Mesenteric fat pad (tissue), 1 donor: ENCODE measurements around the gene COIL. TPM values are rescaled to one million over a fixed set of nuclear protein-coding genes. Genes with fewer than 3 reads are reported as not detected.

Experiments
- DNase-seq: peaks from one replicate; pipeline ENCODE4 v3.0.0-alpha.2; 2020; ENCODE audit warnings: low spot score
- total RNA-seq: library from RNA; stranded (reverse); fragmentation: NEBNext Ultra II Directional; extraction: Animal tissue kit (Norgen Biotek cat#: 25700); gene quantifications from one replicate; pipeline ENCODE4 v1.2.1, GENCODE V29; 2021
- donor health status: DM: yes; HTN: yes; CAD: no.

Gene COIL
- total RNA-seq, 1 donor from 2014 or later = 9.9 TPM

DNA sequence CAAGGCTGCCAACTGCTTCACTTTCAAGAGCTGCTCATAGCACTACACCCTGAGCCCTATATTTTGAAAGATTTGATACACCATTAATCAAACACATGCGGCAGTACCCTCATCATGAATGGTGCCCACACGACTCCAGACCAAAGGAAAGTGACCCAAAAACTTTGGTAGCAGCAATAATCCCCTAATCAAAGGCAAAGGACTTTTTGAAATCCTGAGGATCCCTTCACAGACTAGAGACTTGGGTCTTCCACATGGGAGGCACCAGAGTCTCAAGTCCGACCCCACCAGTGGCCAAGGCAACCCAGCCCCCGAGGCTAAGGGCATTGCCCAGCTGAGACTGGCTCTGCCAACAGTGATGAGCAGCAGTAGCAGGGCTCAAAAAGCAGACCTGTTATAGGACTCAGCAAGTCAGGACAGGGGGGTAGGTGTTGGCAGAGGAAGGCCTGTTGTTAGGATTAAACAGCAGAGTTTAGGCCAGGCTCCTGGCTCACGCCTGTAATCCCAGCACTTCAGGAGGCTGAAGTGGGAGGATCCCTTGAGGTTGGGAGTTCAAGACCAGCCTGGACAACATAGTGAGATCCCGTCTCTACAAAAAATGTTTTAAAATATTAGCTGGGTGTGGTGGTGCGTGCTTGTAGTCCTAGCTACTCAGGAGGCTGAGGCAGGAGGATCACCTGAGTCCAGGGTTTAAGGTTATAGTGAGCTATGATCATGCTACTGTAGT lies 50.2 kb downstream of the COIL start:
- DNase-seq = no peak

DNA sequence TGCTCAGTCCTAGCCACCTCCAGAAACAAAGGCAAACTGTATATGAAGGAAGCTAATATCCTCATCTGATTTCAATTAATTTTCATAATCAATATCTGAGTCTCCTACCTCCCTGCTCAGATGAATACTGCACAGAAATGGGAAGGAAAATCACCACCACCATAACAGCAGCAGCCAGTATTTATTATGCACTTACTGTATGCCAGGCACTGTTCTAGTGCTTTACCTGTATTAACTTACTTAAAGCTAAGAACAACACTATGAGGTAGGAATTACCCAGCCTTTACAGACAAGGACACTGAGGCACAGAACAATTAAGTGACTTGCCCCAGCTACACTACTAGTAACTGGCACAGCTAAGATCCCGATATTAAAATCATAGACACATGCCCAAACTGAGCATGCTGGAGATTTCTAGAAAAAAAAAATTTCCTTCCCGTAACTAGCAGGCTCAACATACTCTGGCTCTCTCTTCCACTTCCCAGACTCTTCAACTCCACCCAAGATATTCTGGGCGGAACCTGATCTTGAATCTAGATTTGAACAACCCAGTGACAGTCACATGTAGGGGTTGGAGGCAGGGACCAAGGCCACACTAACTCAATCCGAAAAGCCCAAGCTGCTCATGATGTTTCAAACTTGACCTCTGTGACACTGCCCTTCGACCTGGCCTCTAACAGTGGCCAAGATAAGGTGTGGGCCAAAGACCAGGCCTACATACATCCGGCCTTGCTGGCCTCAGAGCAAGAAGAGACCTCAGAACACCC lies 50.9 kb downstream of the COIL start:
- DNase-seq = no peak

DNA sequence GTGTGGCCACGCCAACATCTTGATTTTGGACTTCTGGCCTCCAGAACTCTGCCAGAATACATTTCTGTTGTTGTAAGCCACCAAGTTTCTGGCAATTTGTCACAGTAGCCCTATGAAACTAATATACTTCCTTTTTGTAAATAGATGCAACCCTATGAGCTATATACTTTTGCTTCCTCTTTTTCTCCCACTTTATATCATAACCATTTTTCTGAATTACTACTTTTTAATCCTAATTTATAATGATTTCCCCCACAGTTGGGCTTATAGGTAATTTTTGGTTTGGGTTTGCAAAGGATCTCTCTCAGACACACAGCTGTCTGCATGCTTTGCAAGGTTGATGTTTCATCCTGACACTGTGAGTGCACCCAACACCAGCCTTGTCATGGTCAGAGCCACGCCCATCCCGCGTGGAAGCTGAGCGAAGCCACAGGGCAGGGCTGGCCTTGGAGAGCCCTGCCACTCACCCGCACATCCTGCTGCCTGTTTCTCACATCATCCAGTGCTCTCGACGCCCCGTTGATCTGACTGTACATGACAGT lies 52.8 kb downstream of the COIL start:
- DNase-seq = no peak

DNA sequence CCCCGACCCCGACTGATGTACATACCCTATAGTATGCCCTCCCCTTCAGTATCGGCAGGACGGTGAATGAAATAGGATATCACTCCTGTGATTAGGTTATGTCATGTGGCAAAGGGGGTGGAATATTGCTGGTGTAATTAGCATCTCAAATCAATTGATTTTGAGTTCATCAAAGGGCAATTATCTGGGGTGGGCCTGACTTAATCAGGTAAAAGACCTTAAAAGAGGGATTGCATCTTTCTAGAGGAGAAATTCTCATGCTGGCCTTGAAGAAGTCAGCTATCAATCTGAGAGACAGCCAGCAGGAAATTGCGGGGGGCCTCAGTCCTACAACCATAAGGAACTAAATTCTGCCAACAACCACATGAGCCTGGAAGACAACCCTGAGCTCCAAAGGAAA lies 57.3 kb downstream of the COIL start:
- DNase-seq = no peak

DNA sequence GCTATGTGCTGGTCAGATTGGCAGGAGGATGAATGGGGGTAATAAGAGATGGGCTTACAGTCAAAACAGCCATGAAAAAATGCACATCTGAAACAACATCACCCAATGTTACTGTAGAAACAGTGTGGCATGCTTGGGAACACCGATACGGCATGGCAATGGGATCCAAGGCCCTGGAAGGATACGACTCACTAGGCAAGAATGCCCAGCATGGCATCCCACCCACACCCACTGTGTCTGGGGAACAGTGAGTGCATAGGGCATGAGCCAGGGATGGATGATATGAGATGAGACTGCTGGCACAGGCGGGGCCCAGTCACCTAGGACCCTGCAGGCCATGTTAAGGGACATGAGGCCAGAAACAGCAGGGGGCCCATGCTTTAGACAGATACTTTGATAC lies 58.5 kb downstream of the COIL start:
- DNase-seq = peak; percentile 57

DNA sequence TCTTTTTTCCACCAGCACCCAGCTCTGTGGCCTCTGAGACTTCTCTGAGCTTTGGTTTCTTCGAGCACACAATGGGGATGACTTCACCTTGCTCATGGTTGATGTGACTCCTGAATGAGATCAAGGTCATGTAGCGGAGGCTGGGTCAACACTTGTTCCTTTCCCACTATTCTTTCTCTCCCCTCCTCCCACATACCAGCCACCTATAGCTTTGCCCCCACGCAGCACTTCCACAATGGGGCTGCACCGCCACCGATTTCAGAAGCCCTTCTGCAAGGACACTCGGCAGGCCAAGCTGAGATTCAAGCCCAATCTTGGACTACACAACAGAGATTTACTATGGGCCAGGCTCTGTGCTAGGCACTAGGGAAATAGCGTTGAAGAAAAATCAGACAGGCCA lies 61.4 kb downstream of the COIL start:
- peak; percentile 55 for DNase-seq

DNA sequence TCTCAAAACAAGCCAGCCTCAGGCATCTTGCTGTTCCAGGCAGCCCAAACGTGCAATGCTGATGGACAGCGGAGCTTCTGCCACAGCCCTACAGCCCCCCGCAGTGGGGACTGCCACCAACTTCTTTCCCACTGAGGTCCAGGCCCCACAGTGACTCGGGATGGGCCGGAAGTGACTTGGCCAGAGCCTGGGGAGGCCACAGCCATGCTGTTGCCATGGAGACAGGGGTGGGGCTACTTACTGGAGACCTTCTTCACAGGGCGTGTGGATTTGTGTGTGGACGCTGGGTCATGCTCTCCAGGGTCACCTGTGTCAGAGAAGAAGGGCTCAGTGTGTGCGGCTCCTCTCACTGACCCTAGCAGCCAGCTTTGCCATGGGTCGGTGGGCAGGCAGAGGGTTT lies 62.0 kb downstream of the COIL start:
- peak; percentile 75 for DNase-seq

DNA sequence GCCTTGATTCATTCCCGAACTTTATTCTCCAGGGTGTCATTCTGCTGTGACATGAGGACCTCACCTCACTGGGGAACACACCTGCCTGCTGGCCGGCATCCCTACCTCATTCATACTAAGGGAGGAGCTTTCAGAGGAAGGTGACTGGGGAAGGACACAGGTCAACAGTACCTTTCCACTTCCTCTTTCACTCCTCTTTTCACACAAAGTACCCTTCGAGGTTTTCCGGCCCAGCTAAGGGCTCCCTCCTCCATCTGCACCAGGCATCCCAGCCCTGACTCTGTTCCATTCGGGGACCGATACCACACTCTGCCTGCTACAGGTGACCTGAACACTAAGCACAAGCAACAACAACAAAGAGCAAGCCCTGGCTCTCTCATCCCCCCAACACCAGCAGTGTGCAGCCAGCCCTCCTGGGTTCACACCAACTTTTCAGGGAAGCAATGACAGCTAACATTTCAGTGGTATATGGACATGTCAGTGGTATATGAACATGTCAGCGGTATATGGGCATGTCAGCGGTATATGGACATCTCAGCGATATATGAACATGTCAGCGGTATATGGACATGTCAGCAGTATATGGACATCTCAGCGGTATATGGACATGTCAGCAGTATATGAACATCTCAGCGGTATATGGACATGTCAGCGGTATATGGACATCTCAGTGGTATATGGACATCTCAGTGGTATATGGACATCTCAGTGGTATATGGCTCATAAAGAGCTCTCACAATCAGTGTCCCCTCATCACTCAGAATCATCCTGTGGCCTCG lies 63.0 kb downstream of the COIL start:
- no peak for DNase-seq

DNA sequence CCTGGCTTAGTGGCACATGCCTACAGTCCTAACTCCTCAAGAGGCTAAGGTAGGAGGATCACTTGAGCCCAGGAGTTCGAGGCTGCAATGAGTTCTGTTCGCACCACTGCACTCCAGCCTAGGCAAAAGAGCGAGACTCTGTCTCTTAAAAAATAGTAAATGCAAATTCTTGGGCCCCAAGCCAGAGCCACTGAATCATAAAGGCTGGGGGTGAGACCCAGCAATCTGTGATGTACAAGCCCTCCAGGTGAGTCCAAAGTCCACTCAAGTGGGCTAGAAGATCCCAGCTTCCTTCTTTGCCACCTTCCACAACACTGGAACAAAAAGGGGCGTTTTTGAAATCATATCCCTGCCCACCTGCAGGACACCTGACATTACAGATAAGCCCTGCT lies 63.9 kb downstream of the COIL start:
- no peak for DNase-seq

DNA sequence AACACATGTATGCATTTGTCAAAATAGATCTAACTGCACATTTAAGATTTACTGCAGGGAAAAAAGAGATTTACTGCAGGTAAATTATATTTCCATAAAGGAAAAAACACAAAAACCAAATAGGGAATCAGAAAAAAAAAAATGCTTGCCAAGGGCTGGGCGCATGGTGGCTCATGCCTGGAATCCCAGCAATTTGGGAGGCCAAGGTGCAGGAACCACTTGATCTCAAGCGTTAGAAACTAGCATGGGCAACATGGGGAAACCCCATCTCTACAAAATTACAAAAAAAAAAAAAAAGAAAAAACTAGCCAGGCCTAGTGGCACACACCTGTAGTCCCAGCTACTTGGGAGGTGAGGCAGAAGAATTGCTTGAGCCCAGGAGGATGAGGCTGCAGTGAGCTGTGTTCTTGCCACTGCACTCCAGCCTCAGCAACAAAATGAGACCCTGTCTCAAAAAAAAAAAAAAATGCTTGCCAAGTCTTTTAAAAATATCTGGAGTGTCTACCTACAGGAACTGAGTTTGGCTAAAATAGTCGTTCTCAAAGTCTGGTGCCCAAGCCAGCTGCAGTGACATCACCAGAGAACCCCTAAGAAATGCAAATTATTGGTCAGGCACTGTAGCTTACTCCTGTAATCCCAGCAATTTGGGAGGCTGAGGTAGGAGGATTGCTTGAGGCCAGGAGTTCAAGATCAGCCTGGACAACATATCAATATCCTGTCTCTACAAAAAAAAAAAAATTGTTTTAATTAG lies 64.5 kb downstream of the COIL start:
- no peak for DNase-seq

DNA sequence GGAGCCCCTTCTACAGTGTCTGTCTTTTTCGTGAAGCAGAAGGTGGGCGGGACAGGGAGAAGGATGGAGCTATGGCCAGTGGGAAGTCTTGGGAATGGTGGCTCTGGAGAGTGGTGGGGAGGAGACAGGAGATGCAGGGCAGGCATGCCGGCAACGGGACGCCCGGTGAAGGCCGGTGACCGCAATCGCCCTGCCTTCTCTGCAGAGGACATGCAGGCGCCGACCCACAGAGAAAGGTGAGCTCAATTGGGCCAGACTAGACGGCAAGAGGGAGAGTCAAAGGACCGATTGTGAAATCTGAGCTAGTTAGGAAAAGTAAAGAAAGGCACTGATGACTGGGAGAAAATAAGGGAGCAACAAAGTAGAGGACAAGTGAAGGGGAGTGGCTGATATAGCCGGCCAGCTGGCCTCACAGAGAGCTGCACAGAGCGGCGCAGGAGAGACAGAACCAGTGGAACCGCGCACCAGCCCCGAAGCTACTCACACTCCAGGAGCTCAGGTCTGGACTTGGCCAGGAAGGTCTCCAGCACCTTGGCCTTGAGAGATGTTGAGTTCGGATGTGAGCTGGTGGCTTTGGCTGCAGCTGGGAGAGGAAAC lies 65.9 kb downstream of the COIL start:
- no peak for DNase-seq

DNA sequence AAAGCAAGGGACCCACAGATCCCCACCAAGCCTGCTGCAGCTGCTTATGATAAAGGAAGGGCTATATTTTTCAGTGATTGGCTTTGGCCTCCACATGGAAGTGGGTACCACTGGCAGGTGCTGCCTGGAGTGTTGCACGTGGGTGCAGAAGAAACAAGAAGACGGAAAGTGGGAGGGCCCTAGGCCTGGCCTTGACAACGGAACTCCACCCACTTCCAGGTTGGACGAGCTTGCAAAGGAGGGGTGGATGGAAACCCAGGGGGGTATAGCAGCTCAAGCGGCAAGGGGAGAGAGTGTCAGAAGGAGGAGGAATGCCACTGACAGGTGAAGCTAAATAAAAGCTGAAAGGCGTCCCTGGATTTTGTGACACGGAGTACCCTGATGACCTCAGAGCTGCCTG lies 67.3 kb downstream of the COIL start:
- no peak for DNase-seq

DNA sequence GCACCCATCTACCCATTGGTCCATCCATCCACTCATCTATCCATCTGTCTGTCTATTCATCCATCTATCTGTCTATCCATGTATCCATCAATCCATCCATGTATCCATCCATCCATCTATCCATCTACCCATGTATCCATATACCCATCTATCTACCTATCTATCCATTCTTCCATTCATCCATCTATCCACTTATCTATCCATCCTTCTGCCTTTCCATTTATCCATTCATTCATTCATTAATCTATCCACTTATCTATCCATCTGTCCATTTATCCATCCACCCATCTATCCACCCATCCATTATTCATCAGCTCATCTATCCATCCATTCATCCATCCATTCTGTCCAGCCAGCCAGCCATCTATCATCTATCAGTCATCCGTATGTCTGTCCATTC lies 68.5 kb downstream of the COIL start:
- DNase-seq = no peak

DNA sequence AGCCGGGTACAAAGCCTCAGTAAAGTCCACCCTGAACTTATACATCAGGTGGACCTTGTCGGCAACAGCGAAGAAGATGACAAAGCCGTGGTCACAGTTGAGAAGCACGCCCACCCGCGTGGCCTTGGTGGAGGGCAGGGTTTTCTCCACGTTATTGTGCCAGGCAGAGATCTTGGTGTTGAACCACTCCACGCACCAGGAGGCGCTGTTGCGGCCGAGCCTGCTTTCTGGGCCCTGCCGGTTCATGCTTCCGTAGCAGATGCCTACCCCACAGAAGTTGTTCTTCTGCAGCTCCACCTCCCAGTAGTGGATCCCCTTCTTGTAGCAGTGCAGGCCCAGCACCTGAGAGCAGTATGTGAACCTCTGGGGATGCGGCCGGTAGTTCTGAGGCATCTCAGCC lies 69.1 kb downstream of the COIL start:
- no peak for DNase-seq

DNA sequence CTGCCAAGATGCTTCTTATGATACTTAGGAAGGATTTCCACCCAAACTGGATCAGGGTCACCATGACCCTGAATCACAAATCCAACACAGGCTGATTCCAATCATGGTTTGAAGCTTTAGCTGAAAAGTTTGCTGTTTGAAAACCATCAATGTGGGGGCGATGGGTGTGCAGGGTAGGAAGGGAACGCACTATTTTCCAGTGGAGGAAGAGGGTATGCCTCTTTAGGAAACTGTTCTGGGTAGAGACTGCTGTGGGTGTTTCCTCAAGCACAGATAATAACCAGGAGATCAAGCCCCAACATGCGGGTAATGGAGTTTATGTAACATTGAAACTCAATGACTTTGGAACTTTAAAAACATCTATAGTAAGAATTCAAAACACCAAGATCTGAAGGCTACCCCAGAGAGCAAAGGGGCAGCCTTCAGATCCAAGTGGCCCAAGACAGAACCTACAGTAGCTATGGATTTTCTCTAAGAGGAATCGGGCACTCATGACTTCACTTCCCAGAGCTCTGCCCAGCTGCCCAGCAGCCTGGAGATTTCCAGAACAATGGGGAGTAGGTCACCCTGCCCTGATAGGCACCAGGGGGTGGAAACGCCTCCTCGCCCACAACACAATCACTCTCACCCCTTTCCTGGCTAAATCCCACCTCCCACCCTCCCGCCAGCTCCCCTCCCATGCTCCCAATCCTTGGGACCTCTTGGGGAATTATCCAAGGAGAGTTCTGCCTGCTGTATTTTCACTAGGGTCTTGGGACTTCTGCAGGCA lies 69.8 kb downstream of the COIL start:
- DNase-seq = no peak

DNA sequence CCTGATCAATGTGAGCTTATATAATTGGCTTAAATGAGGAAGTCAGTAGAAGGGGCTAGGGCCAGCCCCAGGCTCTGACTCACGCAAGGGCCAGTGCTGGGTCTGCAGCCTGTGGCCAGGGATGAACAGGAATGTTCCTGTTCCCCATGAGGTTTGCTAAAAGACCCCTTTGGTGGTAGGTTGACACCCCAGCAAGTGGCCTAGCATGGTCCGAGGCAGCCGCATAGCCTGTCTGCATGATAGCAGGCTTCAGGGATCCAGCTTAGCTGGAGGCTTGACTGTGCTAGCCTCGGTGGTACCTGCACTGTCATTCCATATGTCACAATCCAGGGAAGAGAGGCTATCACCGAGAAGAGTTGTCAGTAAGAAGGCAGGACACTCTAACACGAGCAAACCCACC lies 70.5 kb downstream of the COIL start:
- DNase-seq = no peak
